ENCODE results near the gene DTNA. TPM values are rescaled to one million over a fixed set of nuclear protein-coding genes. Genes with fewer than 3 reads are reported as not detected.

DTNA gene
- total RNA-seq, 3 donors from 2014 or later (not counting 1 experiment from before 2014, with no cell fraction given), result 0.33 TPM; not detected in 2

GRCh38 chr18:34805103-34805877, 95.2 kb downstream of the DTNA start:
- Mint-ChIP-seq H3K4me3 (peak overlapping the region; percentile 64), H3K27ac (peak overlapping the region; percentile 55 to 63)

GRCh38 chr18:34805878-34806351, 95.8 kb downstream of the DTNA start:
- no peaks in the 10 kb centered on the region for H3K36me3 ChIP-seq (ENCODE audit: control insufficient read depth, insufficient read depth, low read length)
- intact Hi-C loops (cut with micrococcal nuclease), result no loop called here
- H3K27ac Mint-ChIP-seq, result peak overlapping the region; percentile 55 to 63
- peaks cover 18 to 26% of the 10 kb centered on the region in 2 donors for H3K4me1 Mint-ChIP-seq
- no peaks in the 10 kb centered on the region for H3K36me3 Mint-ChIP-seq
- peak in 2 of 3 donors; percentile 30 to 52 for ATAC-seq
- peaks cover 0 to 8% of the 10 kb centered on the region in 2 donors for H3K27me3 Mint-ChIP-seq (ENCODE audit: low read depth in 2 of 2)
- DNase-seq, result no peak
- H3K27ac ChIP-seq (ENCODE audit: low read length), result no peak overlapping the region
- no peak for TF ChIP-seq CTCF (IDR thresholded peaks at IDR 0.05)
- H3K9me3 Mint-ChIP-seq, result no peaks in the 10 kb centered on the region
- no peaks in the 10 kb centered on the region for H3K9me3 ChIP-seq (ENCODE audit: control insufficient read depth, insufficient read depth, low read length)
- H3K4me3 Mint-ChIP-seq, result peak overlapping the region; percentile 64
- peaks cover 5% of the 10 kb centered on the region for H3K4me1 ChIP-seq (ENCODE audit: control insufficient read depth, insufficient read depth, low read length)
- H3K4me3 ChIP-seq (ENCODE audit: low read length), result no peak overlapping the region
- no peaks in the 10 kb centered on the region for H3K27me3 ChIP-seq (ENCODE audit: control insufficient read depth, insufficient read depth, low read length)

More at GRCh38 chr18:34805103-34805877, 95.2 kb downstream of the DTNA start:
- no peak overlapping the region for H3K4me3 ChIP-seq (ENCODE audit: low read length)
- H3K9me3 ChIP-seq (ENCODE audit: control insufficient read depth, insufficient read depth, low read length), result no peaks in the 10 kb centered on the region
- no peak for TF ChIP-seq CTCF (IDR thresholded peaks at IDR 0.05)
- no peaks in the 10 kb centered on the region for H3K36me3 ChIP-seq (ENCODE audit: control insufficient read depth, insufficient read depth, low read length)
- H3K27me3 ChIP-seq (ENCODE audit: control insufficient read depth, insufficient read depth, low read length), result no peaks in the 10 kb centered on the region
- H3K27ac ChIP-seq (ENCODE audit: low read length), result no peak overlapping the region
- Mint-ChIP-seq H3K36me3 (no peaks in the 10 kb centered on the region), H3K4me1 (peaks cover 18 to 26% of the 10 kb centered on the region in 2 donors), H3K9me3 (no peaks in the 10 kb centered on the region), H3K27me3 (ENCODE audit: low read depth in 2 of 2) (peaks cover 0 to 8% of the 10 kb centered on the region in 2 donors)
- intact Hi-C loops (cut with micrococcal nuclease), result no loop called here
- no peak for DNase-seq
- peak in 2 of 3 donors; percentile 81 to 85 for ATAC-seq
- WGBS (ENCODE audit: insufficient coverage), result 60% methylated on average over 5 of the region's 7 CpGs
- peaks cover 5% of the 10 kb centered on the region for H3K4me1 ChIP-seq (ENCODE audit: control insufficient read depth, insufficient read depth, low read length)

GRCh38 chr18:34806527-34806926, 96.4 kb downstream of the DTNA start:
- Mint-ChIP-seq H3K27ac (peak overlapping the region in 1 of 2 donors; percentile 45), H3K9me3 (no peaks in the 10 kb centered on the region), H3K4me3 (no peak overlapping the region), H3K36me3 (no peaks in the 10 kb centered on the region), H3K4me1 (peaks cover 18 to 26% of the 10 kb centered on the region in 2 donors), H3K27me3 (ENCODE audit: low read depth in 2 of 2) (peaks cover 0 to 8% of the 10 kb centered on the region in 2 donors)
- H3K9me3 ChIP-seq (ENCODE audit: control insufficient read depth, insufficient read depth, low read length), result no peaks in the 10 kb centered on the region
- no peaks in the 10 kb centered on the region for H3K36me3 ChIP-seq (ENCODE audit: control insufficient read depth, insufficient read depth, low read length)
- no peak for ATAC-seq
- no peak overlapping the region for H3K27ac ChIP-seq (ENCODE audit: low read length)
- no peak for TF ChIP-seq CTCF (IDR thresholded peaks at IDR 0.05)
- WGBS (ENCODE audit: insufficient coverage), result 82% methylated on average over 3 of the region's 3 CpGs
- H3K4me3 ChIP-seq (ENCODE audit: low read length), result no peak overlapping the region
- H3K4me1 ChIP-seq (ENCODE audit: control insufficient read depth, insufficient read depth, low read length), result peaks cover 5% of the 10 kb centered on the region
- intact Hi-C loops (cut with micrococcal nuclease), result no loop called here
- H3K27me3 ChIP-seq (ENCODE audit: control insufficient read depth, insufficient read depth, low read length), result no peaks in the 10 kb centered on the region
- DNase-seq, result no peak

Data from natural killer cell (primary cell).